AG20443 (cell line): ENCODE results near the gene SLC7A8.
"Not testable (repeated sequence)": the region's sequence is repeated elsewhere in the genome, so short reads cannot be mapped to it uniquely, and the experiment has no call there.

Experiments used
- DNase-seq: peaks from one replicate; pipeline ENCODE4 v3.0.0; 2012; ENCODE audit warnings: low spot score, mixed read lengths

The SLC7A8 gene

DNA sequence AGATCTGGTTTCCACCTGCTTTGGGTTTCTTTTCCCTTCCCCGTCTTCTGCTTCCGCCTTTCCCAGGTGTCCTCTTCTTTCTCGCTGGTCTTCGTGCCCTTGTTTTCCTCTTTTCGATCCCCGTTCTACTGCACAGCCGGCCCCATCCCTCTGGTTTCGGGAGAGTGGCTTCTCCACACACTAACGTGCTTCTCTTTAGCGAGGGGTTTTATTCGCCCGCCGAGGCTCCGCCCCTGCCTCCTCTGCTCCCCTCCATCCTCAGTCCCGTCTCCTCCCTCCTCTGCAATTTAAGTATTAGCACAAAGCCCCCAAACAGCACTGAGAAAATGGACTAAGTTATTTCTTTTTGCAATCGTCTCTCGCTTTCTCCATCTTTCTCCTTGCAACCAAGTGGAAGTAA lies at the start of gene SLC7A8:
TSS of gene SLC7A8 (minus strand) at position 182 of the 400 bp plus-strand sequence. CDS start 746 bp downstream, outside the sequence.
- peak; percentile 49 for DNase-seq

DNA sequence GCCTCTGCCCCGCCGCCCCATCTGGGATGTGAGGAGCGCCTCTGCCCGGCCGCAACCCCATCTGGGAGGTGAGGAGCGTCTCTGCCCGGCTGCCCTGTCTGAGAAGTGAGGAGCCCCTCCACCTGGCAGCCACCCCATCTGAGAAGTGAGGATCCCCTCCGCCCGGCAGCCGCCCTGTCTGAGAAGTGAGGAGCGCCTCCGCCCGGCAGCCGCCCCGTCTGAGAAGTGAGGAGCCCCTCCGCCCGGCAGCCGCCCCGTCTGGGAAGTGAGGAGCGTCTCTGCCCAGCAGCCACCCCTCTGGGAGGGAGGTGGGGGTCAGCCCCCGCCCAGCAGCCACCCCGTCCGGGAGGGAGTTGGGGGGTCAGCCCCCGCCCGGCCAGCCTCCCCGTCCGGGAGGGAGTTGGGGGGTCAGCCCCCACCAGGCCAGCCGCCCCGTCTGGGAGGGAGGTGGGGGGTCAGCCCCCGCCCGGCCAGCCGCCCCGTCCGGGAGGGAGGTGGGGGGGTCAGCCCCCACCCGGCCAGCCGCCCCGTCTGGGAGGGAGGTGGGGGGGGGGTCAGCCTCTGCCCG lies 48.9 kb upstream of the SLC7A8 start:
- not testable (repeated sequence) for DNase-seq

DNA sequence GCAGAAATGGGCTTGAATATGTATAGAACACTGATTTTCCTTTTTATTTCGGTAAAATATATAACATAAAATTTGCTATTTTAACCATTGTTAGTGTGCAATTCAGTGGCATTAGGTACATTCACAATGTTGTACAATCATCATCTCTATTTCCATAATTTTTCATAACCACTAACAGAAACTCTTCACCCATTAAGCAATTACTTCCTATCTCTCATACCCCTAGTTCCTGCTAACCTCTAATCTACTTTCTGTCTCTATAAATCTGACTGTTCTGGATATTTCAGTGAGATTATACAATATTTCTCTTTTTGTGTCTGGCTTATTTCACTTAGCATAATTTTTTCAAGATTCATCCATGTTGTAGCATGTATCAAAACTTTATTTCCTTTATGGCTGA lies 45.4 kb upstream of the SLC7A8 start:
- no peak for DNase-seq

DNA sequence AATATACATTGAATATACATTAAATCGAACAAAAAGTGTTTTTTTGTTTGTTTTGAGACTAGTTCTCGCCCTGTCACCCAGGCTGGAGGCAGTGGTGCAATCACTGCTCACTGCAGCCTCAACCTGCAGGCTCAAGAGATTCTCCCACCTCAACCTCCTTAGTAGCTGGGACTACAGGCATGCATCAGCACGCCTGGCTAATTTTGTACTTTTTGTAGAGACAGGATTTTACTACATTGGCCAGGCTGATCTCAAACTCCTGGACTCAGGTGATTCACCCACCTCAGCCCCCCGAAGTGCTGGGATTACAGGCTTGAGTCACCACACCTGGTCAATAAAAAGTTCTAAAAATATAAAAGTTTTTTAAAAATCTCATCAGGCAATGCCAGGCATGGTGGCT lies 44.1 kb upstream of the SLC7A8 start:
- no peak for DNase-seq

DNA sequence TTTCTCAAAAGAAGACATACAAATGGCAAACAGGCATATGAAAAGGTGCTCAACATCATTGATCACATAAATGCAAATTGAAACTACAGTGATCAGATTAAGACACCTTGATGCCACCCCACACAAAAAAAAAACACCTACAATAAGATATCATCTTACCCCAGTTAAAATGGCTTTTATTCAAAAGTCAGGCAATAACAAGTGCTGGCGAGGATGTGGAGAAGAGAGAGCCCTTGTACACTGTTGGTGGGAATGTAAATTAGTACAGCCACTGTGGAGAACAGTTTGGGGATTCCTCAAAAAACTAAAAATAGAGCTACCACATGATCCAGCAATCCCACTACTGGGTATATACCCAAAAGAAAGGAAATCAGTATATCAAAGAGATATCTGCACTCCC lies 41.5 kb upstream of the SLC7A8 start:
- DNase-seq = not testable (repeated sequence)

DNA sequence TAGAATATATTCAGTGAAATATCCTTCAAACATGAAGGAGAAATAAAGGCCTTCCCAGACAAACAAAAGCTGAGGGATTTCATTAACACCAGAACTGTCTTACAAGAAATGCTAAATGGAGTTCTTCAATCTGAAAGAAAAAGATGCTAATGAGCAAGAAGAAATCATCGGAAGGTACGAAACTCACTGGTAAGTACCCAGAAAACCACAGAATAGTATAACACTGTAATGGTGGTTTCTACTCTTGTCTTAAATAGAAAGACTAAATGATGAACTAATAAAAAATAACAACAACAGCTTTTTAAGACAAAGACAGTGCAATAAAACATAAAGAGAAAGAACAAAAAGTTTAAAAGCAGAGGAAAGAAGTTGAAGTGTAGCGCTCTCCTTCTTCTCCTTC lies 35.6 kb upstream of the SLC7A8 start:
- DNase-seq = no peak

DNA sequence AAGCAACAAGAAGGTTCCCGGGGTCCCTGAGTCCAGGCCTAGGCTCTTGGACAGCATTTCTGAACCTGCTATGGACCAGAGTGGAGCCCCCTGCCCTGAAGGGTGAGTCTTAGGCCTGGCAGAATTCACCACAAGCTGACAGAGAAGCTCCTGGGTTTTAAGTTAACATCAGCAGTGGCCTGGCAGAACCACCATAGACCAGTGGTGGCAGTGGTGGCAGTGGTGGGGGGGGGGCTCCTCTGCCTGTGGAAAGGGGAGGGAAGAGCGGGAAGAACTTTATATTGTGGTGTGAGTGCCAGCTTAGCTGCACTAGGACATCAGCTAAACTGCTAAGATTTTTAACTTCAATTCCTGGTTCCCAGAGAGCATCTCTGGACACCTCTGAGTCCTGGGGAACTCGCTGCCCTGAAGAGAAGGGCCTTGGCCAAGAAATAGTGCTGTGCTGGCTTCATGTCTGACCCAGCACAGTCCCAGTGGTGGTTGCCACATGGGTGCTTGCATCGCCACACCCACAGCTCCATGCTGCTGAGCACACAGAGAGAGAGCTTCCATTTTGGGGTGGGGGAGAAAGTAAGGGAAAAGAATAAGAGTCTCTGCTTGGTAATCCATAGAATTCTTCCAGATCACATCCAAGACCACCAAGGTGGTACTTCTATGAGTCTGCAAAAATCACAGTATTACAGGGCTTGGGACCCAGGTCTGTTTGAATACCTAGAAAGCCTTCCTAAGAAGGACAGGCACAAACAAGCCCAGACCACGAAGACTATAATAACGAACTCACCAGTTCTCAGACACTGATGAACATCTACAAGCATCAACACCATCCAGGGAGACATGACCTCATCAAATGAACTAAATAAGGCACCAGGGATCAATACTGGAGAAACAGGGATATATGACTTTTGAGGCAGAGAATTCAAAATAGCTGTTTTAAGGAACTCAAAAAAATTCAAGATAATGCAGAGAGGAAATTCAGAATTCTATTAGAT lies 33.9 kb upstream of the SLC7A8 start:
- DNase-seq = no peak

DNA sequence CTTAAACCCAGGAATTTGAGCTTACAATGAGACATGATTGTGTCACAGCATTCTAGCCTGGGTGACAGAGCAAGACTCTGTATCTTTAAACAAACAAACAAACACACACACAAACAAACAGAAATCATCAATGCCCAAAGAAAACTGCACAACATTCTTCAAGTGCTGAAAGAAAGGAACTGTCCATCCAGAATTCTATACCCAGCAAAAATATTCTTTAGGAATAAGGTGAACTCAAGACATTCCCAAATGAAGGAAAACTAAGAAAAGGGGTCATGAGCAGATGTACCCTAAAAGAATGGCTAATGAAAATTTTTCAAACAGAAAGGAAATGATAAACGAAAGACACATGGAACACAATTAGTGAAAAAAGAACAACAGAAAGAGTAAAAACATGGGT lies 32.0 kb upstream of the SLC7A8 start:
- no peak for DNase-seq

DNA sequence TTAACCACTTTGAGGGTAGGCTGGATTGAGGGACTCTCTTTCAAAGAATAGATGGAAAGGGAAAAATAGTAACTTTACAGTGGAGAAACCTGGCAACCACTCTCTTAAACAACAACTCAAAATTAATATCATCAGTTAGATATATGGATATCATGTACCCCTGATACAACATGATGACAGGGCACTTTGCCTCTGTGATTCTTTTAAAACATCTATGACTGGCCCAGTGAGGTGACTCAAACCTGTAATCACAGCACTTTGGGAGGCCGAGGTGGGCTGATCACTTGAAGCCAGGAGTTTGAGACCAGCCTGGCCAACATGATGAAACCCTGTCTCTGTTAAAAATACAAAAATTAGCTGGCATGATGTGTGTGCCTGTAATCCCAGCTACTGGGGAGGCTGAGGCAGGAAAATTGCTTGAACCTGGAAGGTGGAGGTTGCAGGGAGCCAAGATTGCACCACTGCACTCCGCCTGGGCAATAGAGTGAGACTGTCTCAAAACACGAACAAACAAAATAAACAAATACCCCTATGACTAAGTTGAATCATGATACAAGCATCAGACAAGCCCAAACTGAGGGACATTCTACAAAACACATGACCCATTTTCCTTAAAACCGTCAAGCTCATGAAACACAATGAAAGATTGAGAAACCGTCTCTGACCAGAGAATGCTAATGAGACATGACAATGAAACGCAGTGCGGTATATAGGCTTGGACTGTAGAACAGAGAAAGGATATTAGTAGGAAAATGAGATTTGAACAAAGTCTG lies 26.4 kb upstream of the SLC7A8 start:
- no peak for DNase-seq

DNA sequence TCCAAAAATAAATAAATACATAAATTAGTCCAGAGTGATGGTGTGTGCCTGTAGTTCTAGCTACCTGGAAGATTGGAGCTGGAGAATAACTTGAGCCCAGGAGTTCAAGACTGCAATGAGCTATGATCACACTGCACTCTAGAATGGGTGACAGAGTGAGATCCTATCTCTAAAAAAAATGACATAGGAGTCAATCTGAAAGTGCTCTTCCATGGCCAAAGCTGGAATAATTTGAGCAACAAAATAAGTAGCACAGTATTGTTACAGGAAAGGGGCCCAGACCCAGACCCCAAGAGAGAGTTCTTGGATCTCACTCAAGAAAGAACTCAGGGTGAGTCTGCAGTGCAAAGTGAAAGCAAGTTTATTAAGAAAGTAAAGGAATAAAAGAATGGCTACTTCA lies 24.9 kb upstream of the SLC7A8 start:
- no peak for DNase-seq

DNA sequence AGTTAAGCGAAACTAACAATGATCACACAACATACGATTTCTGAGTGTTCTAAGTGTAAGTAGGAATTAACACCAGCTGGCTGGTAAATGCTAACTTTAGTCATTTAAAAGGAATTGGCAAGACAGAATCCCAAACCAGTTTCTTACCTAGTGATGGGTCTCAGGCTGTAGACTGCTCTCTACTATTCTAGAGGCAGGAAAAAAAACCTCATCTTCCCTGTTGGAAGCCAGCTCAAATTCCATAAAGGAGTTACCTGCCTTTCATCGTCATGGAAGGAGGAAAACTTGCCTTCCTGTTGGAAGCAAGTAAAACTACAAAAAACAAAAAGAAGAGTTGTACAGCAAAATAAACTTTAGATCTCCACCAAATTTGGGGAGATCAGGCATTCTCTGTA lies 23.7 kb upstream of the SLC7A8 start:
- no peak for DNase-seq

DNA sequence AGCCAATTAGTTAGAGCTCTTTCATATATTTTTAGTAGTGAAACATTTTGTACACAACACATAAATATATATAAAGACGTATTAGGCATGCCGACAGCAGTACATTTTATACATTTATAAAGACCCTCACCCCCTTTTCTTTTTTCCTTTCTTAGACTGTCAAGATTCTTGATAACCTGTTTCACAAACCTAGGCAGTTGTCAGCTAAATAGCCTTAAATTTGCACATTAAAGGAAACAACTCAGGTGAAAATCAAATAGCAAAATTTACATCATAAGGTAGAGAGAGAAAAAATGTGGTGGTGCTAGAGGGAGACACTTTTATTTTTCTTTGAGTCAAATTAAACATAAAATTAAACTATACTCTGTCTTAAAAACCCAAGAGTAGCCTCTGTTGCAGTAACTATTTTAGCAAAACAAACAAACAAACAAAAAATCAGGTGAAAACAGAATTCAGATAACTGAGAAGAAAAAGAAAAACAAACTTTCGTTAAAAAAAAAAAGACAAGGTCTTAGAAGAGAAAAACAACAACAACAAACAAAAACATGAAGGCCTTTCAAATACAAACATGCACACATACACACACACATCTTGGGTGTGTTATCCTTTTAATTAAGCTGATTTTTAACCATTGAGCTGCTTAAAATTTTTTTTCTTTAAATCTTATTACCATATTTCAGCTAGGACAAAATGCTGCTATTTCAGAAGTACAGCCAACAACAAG lies 23.1 kb upstream of the SLC7A8 start:
- no peak for DNase-seq

DNA sequence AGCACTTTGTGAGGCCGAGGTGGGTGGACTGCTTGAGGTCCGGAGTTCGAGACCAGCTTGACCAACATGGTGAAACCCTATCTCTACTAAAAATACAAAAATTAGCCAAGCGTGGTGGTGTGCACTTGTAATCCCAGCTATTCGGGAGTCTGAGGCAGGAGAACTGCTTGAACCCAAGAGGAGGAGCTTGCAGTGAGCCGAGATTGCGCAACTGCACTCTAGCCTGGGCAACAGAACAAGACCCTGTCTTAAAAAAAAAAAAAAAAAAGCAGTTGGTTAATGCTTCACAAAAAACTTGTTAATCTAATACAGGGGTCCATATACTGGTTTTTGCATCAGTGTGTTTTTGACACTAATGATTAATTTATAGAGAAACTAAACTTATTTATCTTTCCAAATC lies 18.5 kb upstream of the SLC7A8 start:
- DNase-seq = no peak

DNA sequence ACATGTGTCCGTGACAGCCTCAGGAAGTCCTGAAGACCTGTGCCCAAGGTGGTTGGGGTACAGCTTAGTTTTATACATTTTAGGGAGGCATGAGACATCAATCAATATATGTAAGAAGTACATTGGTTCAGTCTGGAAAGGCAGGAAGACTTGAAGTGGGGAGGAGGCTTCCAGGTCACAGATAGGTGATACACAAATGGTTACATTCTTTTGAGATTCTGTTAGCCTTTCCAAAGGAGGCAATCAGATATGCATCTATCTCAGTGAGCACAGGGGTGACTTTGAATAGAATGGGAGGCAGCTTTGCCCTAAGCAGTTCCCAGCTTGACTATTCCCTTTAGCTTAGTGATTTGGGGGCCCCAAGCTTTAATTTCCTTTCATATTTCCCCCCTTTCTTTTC lies 15.7 kb upstream of the SLC7A8 start:
- not testable (repeated sequence) for DNase-seq

DNA sequence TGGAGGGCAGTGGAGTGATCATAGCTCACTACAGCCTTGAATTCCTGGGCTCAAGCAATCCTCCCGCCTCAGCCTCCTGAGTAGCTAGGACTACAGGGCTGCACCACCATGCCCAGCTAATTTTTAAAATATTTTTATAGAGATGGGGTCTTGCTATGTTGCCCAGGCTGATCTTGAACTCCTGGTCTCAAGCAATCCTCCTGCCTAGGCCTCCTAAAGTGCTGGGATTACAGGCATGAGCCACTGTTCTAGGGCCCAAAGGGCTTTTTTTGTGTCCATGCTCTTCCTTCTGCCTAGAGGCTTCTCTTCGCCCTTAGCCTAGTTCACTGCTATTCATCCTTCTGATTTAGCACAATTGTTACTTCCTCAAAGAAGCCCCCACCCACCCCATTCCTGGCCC lies 13.0 kb upstream of the SLC7A8 start:
- not testable (repeated sequence) for DNase-seq

DNA sequence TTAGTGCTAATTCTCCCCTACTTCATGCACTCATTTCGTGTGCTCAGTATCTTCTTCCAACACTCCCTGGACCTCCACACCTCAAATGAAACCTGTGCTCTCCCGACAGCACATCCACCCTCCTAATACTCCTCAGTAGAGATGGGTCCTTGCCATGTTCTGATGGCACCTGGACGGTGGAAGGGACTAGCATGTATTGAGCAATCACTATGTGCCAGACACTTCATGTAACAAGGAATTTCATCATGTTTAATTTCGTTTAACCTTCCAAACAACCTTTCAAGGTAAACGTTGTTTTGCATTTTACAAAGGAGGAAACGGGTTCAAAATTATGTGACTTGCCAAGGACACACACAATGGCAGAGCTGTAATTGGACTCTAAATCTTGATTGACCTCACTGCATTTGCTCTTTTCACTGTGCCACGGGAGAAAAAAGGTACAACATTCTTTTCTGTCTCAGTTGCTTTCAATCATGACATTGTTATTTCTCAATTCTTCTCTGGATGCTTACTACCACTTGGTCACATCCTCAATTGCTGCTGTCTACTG lies 12.2 kb upstream of the SLC7A8 start:
- DNase-seq = no peak

DNA sequence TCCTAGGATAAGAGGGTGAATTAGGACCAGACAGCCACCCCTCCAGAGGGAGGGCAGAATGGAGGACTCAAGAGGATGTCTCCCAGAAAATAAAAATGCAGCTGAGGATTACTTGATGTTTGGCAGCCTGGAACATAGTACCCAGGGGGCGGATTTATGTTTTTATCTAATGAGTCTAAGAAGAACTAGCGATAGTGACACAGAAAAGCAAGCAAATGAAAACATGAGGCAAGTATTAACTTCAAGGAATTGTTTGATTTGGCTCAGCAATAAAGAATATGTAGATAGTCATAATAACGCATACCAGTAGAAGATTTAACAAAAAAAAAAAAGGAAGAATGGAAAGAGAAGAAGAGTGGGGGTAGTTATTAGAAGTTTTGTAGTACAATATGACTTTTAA lies 10.0 kb upstream of the SLC7A8 start:
- DNase-seq = no peak

DNA sequence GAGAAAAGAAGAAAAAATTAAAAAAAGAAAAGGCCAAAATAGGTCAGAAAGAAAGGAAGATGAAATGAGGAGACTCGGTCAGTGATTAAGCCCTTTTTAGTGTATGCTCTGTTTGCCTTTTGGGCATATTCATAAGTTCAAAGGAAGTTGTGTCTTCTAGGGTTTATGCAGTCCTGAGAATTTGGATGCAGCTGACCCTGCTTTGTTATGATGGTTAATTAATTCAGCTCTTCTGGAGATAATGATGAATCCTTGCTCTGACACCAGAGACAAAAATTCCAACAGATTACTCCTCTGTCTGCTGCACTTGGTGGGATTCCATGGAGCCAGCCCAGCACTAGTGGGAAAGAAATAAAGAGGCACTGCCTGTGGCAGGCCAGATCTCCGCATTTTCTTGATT lies 4.5 kb upstream of the SLC7A8 start:
- DNase-seq = no peak

DNA sequence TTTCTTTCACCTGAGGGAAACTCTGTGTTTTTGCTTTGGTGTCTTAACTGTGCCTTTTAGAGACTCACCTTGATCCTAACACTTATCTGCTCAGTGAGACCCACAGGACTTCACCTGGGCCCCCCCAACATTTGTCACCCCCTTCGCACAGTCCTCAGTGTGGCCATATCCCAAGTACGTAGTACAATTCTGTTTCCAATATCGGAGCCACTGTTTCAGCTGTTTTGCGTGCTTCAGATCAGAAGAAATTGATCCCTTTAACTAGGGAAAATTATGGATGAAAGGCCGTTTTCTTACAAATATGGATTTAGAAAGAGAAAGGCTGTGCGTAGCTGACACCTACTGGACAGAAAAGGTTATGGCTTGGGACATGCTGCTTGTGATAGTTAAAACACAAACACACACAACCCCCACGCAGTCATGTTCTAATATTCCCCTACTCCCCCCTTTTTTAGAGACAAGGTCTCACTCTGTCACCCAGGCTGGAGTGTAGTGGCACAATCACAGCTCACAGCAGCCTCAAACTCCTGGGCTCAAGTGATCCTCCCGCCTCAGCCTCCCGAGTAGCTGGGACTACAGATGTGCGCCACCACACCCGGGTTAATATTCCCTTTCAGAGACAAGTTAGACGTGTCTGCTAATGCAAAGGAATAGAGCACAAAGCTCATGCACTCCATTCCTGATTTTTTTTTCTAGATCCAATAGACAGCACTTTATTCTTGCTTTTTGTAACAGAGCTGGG lies 3.6 kb upstream of the SLC7A8 start:
- DNase-seq = peak; percentile 80

DNA sequence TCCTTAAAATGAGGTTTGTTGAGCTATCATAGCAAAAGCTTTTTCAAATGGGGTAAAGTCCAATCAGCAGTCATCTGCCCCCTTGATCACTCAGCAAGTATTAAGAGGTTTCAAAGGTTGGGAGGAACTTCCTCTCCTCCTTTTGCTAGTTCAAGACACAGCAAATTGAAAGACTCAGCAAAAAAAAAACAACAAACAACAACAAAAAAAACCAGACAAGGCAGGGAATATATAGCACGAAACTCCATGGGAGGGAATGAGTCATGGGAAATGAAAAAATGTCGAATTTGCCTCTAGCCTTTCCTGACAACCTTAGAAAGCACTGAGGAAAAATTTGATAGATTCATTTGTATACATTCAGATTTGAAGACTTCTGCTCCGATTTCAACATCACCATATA lies 1.6 kb upstream of the SLC7A8 start:
- DNase-seq = no peak

DNA sequence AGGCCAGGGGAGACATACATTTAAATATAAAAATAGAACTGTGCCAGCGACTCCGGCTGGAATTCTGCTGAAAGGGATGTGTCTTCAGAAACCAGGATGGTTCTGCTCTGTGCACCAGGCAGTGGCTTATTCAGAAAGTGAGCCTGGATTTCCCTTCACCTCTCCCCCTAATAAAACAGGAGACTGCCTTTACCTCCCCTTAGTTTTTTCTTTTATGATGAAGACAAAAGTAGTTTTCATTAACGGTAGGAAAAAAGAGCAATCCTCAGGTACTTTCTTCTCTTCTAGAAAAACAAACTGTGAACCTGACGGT lies 346 bp downstream of the SLC7A8 start:
- DNase-seq = peak; percentile 30
